GM23338 (cell line): ENCODE results near the gene ITGA7. TPM values are rescaled to one million over a fixed set of nuclear protein-coding genes. Genes with fewer than 3 reads are reported as not detected.

Experiments used
- ATAC-seq: fragments of 200-7000 bp; cut with Tn5 transposase; 3 replicates; pipeline ENCODE4 v1.9.1; 2020
- DNase-seq: peaks from one replicate; pipeline ENCODE4 v3.0.0-alpha.2; 2015; ENCODE audit warnings: low spot score
- H2AFZ ChIP-seq: fragments of 200-600 bp; sonication (generic); 2 replicates; pipeline ENCODE4 v1.8.0; 2016; ENCODE audit warnings: antibody characterized with exemption, mild to moderate bottlenecking, moderate library complexity
- H3F3A ChIP-seq: fragments of 200-600 bp; sonication (generic); replicated peaks from 2 replicates; pipeline ENCODE4 v1.8.0; 2017; ENCODE audit warnings: antibody characterized with exemption, mixed run types, low read depth
- H3K27ac ChIP-seq: fragments of 200-600 bp; sonication (generic); 2 replicates; pipeline ENCODE4 v1.6.1; 2016; ENCODE audit warnings: low read depth
- H3K27me3 ChIP-seq: fragments of 200-600 bp; sonication (generic); 2 replicates; pipeline ENCODE4 v1.8.0; 2016; ENCODE audit warnings: mild to moderate bottlenecking, mixed run types, moderate library complexity; ENCODE audit not compliant: insufficient read depth
- H3K36me3 ChIP-seq: fragments of 200-600 bp; sonication (generic); 2 replicates; pipeline ENCODE4 v1.8.0; 2016; ENCODE audit warnings: mild to moderate bottlenecking; ENCODE audit not compliant: insufficient read depth
- H3K4me1 ChIP-seq: fragments of 200-600 bp; sonication (generic); 2 replicates; pipeline ENCODE4 v1.8.0; 2016; ENCODE audit warnings: mild to moderate bottlenecking, moderate library complexity; ENCODE audit not compliant: insufficient read depth
- H3K4me2 ChIP-seq: fragments of 200-600 bp; sonication (generic); 2 replicates; pipeline ENCODE4 v1.7.1; 2017; ENCODE audit warnings: mixed run types
- H3K4me3 ChIP-seq: fragments of 200-600 bp; sonication (generic); 2 replicates; pipeline ENCODE4 v1.6.1; 2016; ENCODE audit warnings: mixed run types
- H3K79me2 ChIP-seq: fragments of 200-600 bp; sonication (generic); replicated peaks from 2 replicates; pipeline ENCODE4 v1.8.0; 2017; ENCODE audit warnings: mild to moderate bottlenecking; ENCODE audit not compliant: insufficient read depth
- H3K9me2 ChIP-seq: fragments of 200-600 bp; sonication (generic); 2 replicates; pipeline ENCODE4 v1.8.0; 2017; ENCODE audit not compliant: insufficient read depth
- H4K20me1 ChIP-seq: fragments of 200-600 bp; sonication (generic); replicated peaks from 2 replicates; pipeline ENCODE4 v1.8.0; 2017; ENCODE audit warnings: mild to moderate bottlenecking; ENCODE audit not compliant: insufficient read depth
- H3K27ac Mint-ChIP-seq: 2 replicates; pipeline ENCODE4 v1.8.0; 2020; ENCODE audit warnings: inconsistent platforms, mild to moderate bottlenecking, moderate library complexity, mixed read lengths
- H3K27me3 Mint-ChIP-seq: 3 replicates; pipeline ENCODE4 v1.8.0; 2022; ENCODE audit warnings: low read depth, mild to moderate bottlenecking, moderate library complexity, mixed read lengths, inconsistent platforms; ENCODE audit not compliant: insufficient read depth, poor library complexity
- H3K36me3 Mint-ChIP-seq: 3 replicates; pipeline ENCODE4 v1.8.0; 2021; ENCODE audit warnings: low read depth, mild to moderate bottlenecking, inconsistent platforms, moderate library complexity, mixed read lengths
- H3K4me1 Mint-ChIP-seq: 3 replicates; pipeline ENCODE4 v1.8.0; 2020; ENCODE audit warnings: mild to moderate bottlenecking, inconsistent platforms, mixed read lengths
- H3K4me3 Mint-ChIP-seq: 3 replicates; pipeline ENCODE4 v1.8.0; 2021; ENCODE audit warnings: moderate library complexity, mild to moderate bottlenecking, inconsistent platforms, mixed read lengths
- H3K9me3 Mint-ChIP-seq: 3 replicates; pipeline ENCODE4 v1.8.0; 2020; ENCODE audit warnings: moderate library complexity, mild to moderate bottlenecking, inconsistent platforms, mixed read lengths
- CTCF ChIP-seq, 2 experiments: fragments of 200-600 bp in 1 of 2; sonication (generic) in 1 of 2; conservative IDR thresholded peaks; 2 replicates each; pipeline versions ENCODE4 v1.5.1 to v1.6.1; 2016 to 2017; ENCODE audit warnings: antibody characterized with exemption in 2 of 2, low read depth in 2 of 2, mild to moderate bottlenecking in 2 of 2, moderate library complexity in 1 of 2
- POLR2AphosphoS5 ChIP-seq: IDR thresholded peaks from 2 replicates; pipeline ENCODE4 v1.6.1; 2016; ENCODE audit warnings: antibody characterized with exemption, low read depth
- ZNF331 ChIP-seq: fragments of 250-450 bp; sonication (Bioruptor Pico); IDR thresholded peaks from 2 replicates; pipeline ENCODE4 v1.5.0; 2020; ENCODE audit warnings: low read depth, mild to moderate bottlenecking, moderate library complexity
- ZNF462 ChIP-seq: fragments of 250-450 bp; sonication (Bioruptor Pico); IDR thresholded peaks from 2 replicates; pipeline ENCODE4 v1.5.0; 2020; ENCODE audit warnings: mild to moderate bottlenecking, moderate library complexity
- polyA plus RNA-seq: library from polyadenylated mRNA; unstranded; fragments of >200 nt; fragmentation: Nextera tagmentation; extraction: Ambion mirVana; gene quantifications from 2 replicates; pipeline ENCODE4 v1.2.1, GENCODE V29; 2016
- total RNA-seq: library from RNA; depleted of rRNA; stranded (reverse); fragments of >200 nt; shearing (Covaris generic); gene quantifications from 2 replicates; pipeline ENCODE4 v1.2.3, GENCODE V29; 2014

ITGA7 gene
- total and polyA plus RNA-seq, 2 experiments from 2014 or later: 20.0 to 49.1 TPM

GRCh38 chr12:55738123-55739024 lies 30.7 kb upstream of the ITGA7 start:
- H3K9me2 ChIP-seq: no peaks in the 10 kb centered on the region
- ATAC-seq (peak; percentile 79), DNase-seq (peak; percentile 98)
- peak overlapping the region; percentile 89 for H3K27ac ChIP-seq
- TF ChIP-seq POLR2AphosphoS5 (peak; percentile 54), ZNF462 (CRISPR knock-in tag) (no peak), ZNF331 (CRISPR knock-in tag) (no peak), CTCF (conservative IDR thresholded peaks at IDR 0.05; ENCODE audit: low read depth in 2 of 2) (peak; percentile 86 to 98)
- Mint-ChIP-seq H3K9me3 (no peaks in the 10 kb centered on the region; the same call in 2 of the 3 replicates), H3K27me3 (peaks cover 15% of the 10 kb centered on the region), H3K4me3 (peak overlapping the region; percentile 83), H3K36me3 (no peaks in the 10 kb centered on the region), H3K27ac (peak overlapping the region; percentile 96), H3K4me1 (peaks cover 28% of the 10 kb centered on the region)
- no peaks in the 10 kb centered on the region for H4K20me1 ChIP-seq
- peak overlapping the region; percentile 61 for H3K4me3 ChIP-seq
- peaks cover 6% of the 10 kb centered on the region; the same call in 1 of the 2 replicates for H3K4me1 ChIP-seq
- H3K27me3 ChIP-seq: no peaks in the 10 kb centered on the region
- H3K4me2 ChIP-seq: peak overlapping the region; percentile 90
- no peaks in the 10 kb centered on the region for H3K36me3 ChIP-seq
- peak overlapping the region; percentile 99 for H2AFZ ChIP-seq
- H3F3A ChIP-seq: no peaks in the 10 kb centered on the region
- no peaks in the 10 kb centered on the region for H3K79me2 ChIP-seq
